Brain microvascular endothelial cell (primary cell): Measurements from ENCODE around the gene CBX4.

Source experiments
- DNase-seq: peaks from one replicate; pipeline ENCODE4 v3.0.0-alpha.2; 2020
- H3K27ac ChIP-seq: fragments of 250-450 bp; sonication (Bioruptor Pico); 2 replicates; pipeline ENCODE4 v1.5.1; 2020; ENCODE audit warnings: mild to moderate bottlenecking, moderate library complexity
- H3K27me3 ChIP-seq: fragments of 250-450 bp; sonication (Bioruptor Pico); replicated peaks from 2 replicates; pipeline ENCODE4 v1.5.1; 2020; ENCODE audit warnings: mild to moderate bottlenecking
- H3K36me3 ChIP-seq: fragments of 250-450 bp; sonication (Bioruptor Pico); replicated peaks from 2 replicates; pipeline ENCODE4 v1.5.1; 2020; ENCODE audit warnings: mild to moderate bottlenecking
- H3K4me3 ChIP-seq: 2 replicates; pipeline ENCODE4 v1.5.1; 2011; ENCODE audit warnings: low read depth, mild to moderate bottlenecking, control low read depth, low read length, moderate library complexity
- in situ Hi-C: cut with HindIII; loops from 2 replicates; pipeline ENCODE4 v1.10.0; 2017; ENCODE audit warnings: low sequenced_read_pairs, low pct_ligation_motif_present
- TF ChIP-seq, protein P1 (sequence below): IDR thresholded peaks from 2 replicates; pipeline ENCODE4 v1.5.1; 2011; ENCODE audit warnings: low read depth, mild to moderate bottlenecking, moderate library complexity, low read length, control low read depth, inconsistent platforms; ENCODE audit errors: missing control alignments

CBX4 gene

DNA sequence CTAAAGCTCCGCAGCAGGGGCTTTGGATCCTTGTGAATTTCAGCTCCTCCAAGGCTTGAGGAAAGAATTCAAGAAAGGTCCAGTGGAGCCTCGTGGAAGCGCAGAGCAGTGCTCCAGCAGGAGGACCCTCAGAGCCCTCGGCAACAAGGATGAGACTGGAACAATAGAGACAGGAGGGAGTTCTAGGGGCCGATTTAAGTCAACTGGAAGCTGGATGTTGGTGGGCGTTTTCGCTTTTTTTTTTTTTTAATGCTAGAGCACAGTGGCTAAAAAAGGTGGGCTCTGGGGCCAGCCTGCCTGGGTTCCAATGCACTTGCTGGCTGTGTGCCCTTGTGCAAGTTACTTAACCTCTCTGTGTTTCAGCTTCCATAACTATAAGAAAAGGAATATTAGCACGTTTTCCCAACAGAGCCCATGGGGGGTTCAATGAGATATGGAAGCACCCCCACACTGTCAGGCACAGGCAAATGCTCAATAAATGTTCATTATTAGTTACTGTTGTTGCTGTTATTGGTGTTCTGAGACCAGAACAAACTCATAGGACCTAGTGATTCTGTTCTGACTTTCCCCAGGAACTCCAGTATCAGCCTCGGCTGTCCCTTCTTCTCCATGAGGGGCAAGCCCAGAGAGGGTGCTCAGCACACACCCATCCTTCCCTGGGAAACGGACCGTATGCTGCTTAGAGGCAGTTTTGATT is 37.1 kb downstream of the CBX4 start:
- Histone ChIP-seq H3K36me3 (no peaks in the 10 kb centered on the region), H3K27me3 (peaks cover 92% of the 10 kb centered on the region), H3K4me3 (no peak overlapping the region), H3K27ac (no peak overlapping the region)
- no peak for DNase-seq
- TF ChIP-seq, protein P1, sequence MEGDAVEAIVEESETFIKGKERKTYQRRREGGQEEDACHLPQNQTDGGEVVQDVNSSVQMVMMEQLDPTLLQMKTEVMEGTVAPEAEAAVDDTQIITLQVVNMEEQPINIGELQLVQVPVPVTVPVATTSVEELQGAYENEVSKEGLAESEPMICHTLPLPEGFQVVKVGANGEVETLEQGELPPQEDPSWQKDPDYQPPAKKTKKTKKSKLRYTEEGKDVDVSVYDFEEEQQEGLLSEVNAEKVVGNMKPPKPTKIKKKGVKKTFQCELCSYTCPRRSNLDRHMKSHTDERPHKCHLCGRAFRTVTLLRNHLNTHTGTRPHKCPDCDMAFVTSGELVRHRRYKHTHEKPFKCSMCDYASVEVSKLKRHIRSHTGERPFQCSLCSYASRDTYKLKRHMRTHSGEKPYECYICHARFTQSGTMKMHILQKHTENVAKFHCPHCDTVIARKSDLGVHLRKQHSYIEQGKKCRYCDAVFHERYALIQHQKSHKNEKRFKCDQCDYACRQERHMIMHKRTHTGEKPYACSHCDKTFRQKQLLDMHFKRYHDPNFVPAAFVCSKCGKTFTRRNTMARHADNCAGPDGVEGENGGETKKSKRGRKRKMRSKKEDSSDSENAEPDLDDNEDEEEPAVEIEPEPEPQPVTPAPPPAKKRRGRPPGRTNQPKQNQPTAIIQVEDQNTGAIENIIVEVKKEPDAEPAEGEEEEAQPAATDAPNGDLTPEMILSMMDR, result no peak
- in situ Hi-C loops, result no loop called here

GRCh38 chr17:79801156-79802038 is 37.8 kb downstream of the CBX4 start:
- no peak for DNase-seq
- in situ Hi-C loops, result no loop called here
- Histone ChIP-seq H3K4me3 (no peak overlapping the region), H3K27me3 (peaks cover 84% of the 10 kb centered on the region), H3K36me3 (no peaks in the 10 kb centered on the region), H3K27ac (no peak overlapping the region)
- TF ChIP-seq, protein P1, result no peak

DNA sequence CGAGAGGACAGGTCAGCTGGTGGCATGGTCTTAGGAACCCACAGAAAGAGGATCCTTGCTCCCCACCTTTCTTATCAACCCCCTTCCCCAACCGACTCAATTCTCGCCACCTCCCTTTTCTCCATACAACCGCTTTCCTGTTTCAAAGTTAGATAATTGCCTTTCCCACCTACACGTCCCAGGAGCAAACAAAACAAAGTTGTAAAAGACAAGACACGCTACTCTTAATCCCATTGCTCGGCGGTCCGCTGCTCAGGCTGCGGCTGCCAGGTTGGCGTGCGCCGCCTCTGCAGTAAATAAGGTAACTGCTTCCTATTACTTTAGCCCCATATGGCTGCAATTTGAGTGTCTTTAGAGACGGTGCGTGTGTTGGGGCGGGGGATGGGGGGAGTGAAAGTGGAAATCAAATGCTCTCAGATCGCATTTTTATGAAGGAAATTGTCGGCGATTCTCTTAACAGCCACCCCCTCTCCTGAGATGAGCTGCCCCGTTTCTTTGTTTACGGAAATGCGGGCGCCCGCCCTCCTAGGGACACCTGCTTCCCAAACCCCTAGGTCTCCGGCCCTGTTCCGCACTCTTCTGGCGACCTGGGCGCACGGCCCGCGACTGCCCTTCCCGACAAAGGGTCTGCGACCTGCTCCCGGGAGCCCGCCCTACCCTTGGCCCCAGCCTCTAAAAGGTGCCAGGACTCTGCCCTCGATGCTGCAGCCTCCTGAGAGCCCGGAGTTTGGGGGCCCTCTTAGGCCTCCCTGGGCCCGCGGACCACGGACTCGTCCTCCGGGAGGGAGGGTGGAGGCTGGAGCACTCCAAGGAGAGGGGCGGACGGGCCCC is 38.7 kb downstream of the CBX4 start:
- TF ChIP-seq, protein P1, result no peak
- Histone ChIP-seq H3K27ac (no peak overlapping the region), H3K27me3 (peaks cover 75% of the 10 kb centered on the region), H3K36me3 (no peaks in the 10 kb centered on the region), H3K4me3 (no peak overlapping the region)
- in situ Hi-C loops, result no loop called here
- peak; percentile 34 for DNase-seq

- in situ Hi-C loops, result loop anchor here (25.0 kb wide), 1 partner anchor 188 kb away; no protein-coding TSS in a partner anchor
- TF ChIP-seq, protein P1, result no peak
- Histone ChIP-seq H3K4me3 (no peak overlapping the region), H3K27me3 (peaks cover 67% of the 10 kb centered on the region), H3K36me3 (peaks cover 2% of the 10 kb centered on the region), H3K27ac (no peak overlapping the region)
- no peak for DNase-seq
Measured at GRCh38 chr17:79799538-79800324, 39.5 kb downstream of the CBX4 start.

DNA sequence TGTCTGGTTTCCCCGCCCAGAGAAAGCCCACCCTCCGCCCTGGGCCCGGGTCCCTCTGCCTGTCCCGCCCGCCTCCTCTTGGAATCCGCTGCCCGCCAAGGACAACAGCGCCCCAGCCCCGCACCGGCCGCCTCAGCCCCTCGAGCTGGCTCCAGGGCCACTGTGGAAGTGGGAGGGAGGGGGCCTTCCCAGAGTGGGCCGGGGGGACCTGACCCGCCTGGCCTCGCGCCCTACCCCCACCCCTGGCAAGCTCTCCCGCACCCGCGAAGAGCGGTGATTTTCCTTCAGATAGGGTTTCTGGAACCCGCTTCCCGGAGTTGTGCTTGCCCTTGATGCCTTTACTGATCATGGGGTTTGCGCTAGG is 40.1 kb downstream of the CBX4 start:
- no peak for DNase-seq
- Histone ChIP-seq H3K27me3 (peaks cover 62% of the 10 kb centered on the region), H3K4me3 (no peak overlapping the region), H3K36me3 (peaks cover 2% of the 10 kb centered on the region), H3K27ac (no peak overlapping the region)
- in situ Hi-C loops, result loop anchor here (25.0 kb wide), 1 partner anchor 188 kb away; no protein-coding TSS in a partner anchor
- TF ChIP-seq, protein P1, result no peak
